Measurements from ENCODE around the gene RPH3AL. TPM values are rescaled to one million over a fixed set of nuclear protein-coding genes. Genes with fewer than 3 reads are reported as not detected.

RPH3AL gene
- total and polyA plus RNA-seq, 7 experiments from 2014 or later = 0.84 to 19.6 (median 4.3) TPM

- peaks cover 0 to 8% (median 0%) of the 10 kb centered on the region in 5 donors for H3K36me3 Mint-ChIP-seq
- H3K27ac Mint-ChIP-seq = no peak overlapping the region
- Histone ChIP-seq H3K27me3 (ENCODE audit: control insufficient read depth in 2 of 2, insufficient read depth in 2 of 2, low read length in 2 of 2) (no peaks in the 10 kb centered on the region), H3K27ac (ENCODE audit: low read depth, low read length) (no peak overlapping the region), H3K9me3 (ENCODE audit: control insufficient read depth in 2 of 3, low read length in 3 of 3) (no peaks in the 10 kb centered on the region), H3K36me3 (ENCODE audit: control insufficient read depth in 2 of 3, insufficient read depth in 3 of 3, low read length in 3 of 3) (no peaks in the 10 kb centered on the region), H3K4me1 (ENCODE audit: control insufficient read depth in 2 of 2, insufficient read depth in 2 of 2, low read length in 2 of 2) (no peaks in the 10 kb centered on the region), H3K4me3 (ENCODE audit: low read length) (no peak overlapping the region)
- ChIA-PET CTCF (no interaction called here), POLR2A (interaction anchor here (0.6 kb wide), 1 partner anchor 333 kb away, joined by 4 read pairs; no protein-coding TSS in a partner anchor)
- H3K4me1 Mint-ChIP-seq = peaks cover 0 to 16% (median 11%) of the 10 kb centered on the region in 7 donors
- no peaks in the 10 kb centered on the region for H3K9me3 Mint-ChIP-seq
- H3K27me3 Mint-ChIP-seq = peaks cover 0 to 18% (median 4%) of the 10 kb centered on the region in 5 donors
- DNase-seq (no peak), ATAC-seq (no peak)
- intact Hi-C loops (cut with micrococcal nuclease) = loop anchor here in 1 of 2 donors (5.0 kb wide), 1 partner anchor 95 kb away; no protein-coding TSS in a partner anchor
- H3K4me3 Mint-ChIP-seq = no peak overlapping the region
Observed at GRCh38 chr17:292016-292415, 60.6 kb downstream of the RPH3AL start.

DNA sequence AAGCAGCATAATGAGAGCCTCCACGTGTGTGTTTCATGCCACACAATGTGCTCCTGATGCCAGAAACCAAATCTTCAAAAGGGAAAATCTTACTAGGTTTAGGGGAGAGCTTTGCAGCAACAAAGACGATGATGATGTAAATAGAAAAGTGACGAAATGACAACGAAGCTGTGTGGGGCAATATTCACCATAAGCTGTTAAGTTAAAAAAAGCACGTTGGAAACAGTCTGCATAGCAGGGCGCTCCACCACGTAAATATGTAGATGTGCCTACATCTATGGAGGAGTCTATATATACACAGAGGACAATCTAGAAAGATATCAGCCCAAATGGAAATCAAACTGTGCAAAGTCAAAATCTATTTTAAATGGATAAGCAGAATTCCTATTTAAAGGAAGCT, 61.0 kb downstream of the RPH3AL start:
- ChIA-PET CTCF (no interaction called here), POLR2A (interaction anchor here (0.6 kb wide), 1 partner anchor 334 kb away, joined by 4 read pairs; no protein-coding TSS in a partner anchor)
- ATAC-seq = no peak
- peaks cover 0 to 16% (median 11%) of the 10 kb centered on the region in 7 donors for H3K4me1 Mint-ChIP-seq
- no peaks in the 10 kb centered on the region for H3K36me3 ChIP-seq (ENCODE audit: control insufficient read depth in 2 of 3, insufficient read depth in 3 of 3, low read length in 3 of 3)
- H3K4me3 Mint-ChIP-seq = peak overlapping the region in 1 of 10 donors; percentile 34
- intact Hi-C loops (cut with micrococcal nuclease) = loop anchor here in 1 of 2 donors (5.0 kb wide), 1 partner anchor 96 kb away; no protein-coding TSS in a partner anchor
- H3K9me3 Mint-ChIP-seq = no peaks in the 10 kb centered on the region
- no peaks in the 10 kb centered on the region for H3K4me1 ChIP-seq (ENCODE audit: control insufficient read depth in 2 of 2, insufficient read depth in 2 of 2, low read length in 2 of 2)
- no peaks in the 10 kb centered on the region for H3K27me3 ChIP-seq (ENCODE audit: control insufficient read depth in 2 of 2, insufficient read depth in 2 of 2, low read length in 2 of 2)
- H3K9me3 ChIP-seq (ENCODE audit: control insufficient read depth in 2 of 3, low read length in 3 of 3) = no peaks in the 10 kb centered on the region
- H3K27ac ChIP-seq (ENCODE audit: low read depth, low read length) = no peak overlapping the region
- no peak for DNase-seq
- no peak overlapping the region for H3K4me3 ChIP-seq (ENCODE audit: low read length)
- peaks cover 0 to 18% (median 4%) of the 10 kb centered on the region in 5 donors for H3K27me3 Mint-ChIP-seq
- H3K36me3 Mint-ChIP-seq = peaks cover 0 to 7% (median 0%) of the 10 kb centered on the region in 5 donors
- H3K27ac Mint-ChIP-seq = no peak overlapping the region

- no peak for ATAC-seq
Observed at GRCh38 chr17:290626-291025, 62.0 kb downstream of the RPH3AL start.

GRCh38 chr17:290121-290521, 62.5 kb downstream of the RPH3AL start:
- H3K4me3 ChIP-seq (ENCODE audit: low read length) = no peak overlapping the region
- ATAC-seq (no peak), DNase-seq (no peak)
- H3K27me3 ChIP-seq (ENCODE audit: control insufficient read depth in 2 of 2, insufficient read depth in 2 of 2, low read length in 2 of 2) = no peaks in the 10 kb centered on the region
- H3K27ac ChIP-seq (ENCODE audit: low read depth, low read length) = no peak overlapping the region
- CTCF ChIA-PET = no interaction called here
- POLR2A ChIA-PET = no interaction called here
- H3K4me1 ChIP-seq (ENCODE audit: control insufficient read depth in 2 of 2, insufficient read depth in 2 of 2, low read length in 2 of 2) = no peaks in the 10 kb centered on the region
- intact Hi-C loops (cut with micrococcal nuclease) = loop anchor here in 1 of 2 donors (5.0 kb wide), 1 partner anchor 97 kb away; no protein-coding TSS in a partner anchor
- H3K27ac Mint-ChIP-seq = peak overlapping the region in 1 of 9 donors; percentile 82
- H3K36me3 ChIP-seq (ENCODE audit: control insufficient read depth in 2 of 3, insufficient read depth in 3 of 3, low read length in 3 of 3) = no peaks in the 10 kb centered on the region
- H3K27me3 Mint-ChIP-seq = peaks cover 0 to 18% (median 4%) of the 10 kb centered on the region in 5 donors
- H3K9me3 ChIP-seq (ENCODE audit: control insufficient read depth in 2 of 3, low read length in 3 of 3) = no peaks in the 10 kb centered on the region
- H3K9me3 Mint-ChIP-seq = no peaks in the 10 kb centered on the region
- H3K4me1 Mint-ChIP-seq = peaks cover 0 to 16% (median 11%) of the 10 kb centered on the region in 7 donors
- H3K4me3 Mint-ChIP-seq = no peak overlapping the region
- H3K36me3 Mint-ChIP-seq = peaks cover 0 to 7% (median 0%) of the 10 kb centered on the region in 5 donors

More at GRCh38 chr17:290626-291025, 62.0 kb downstream of the RPH3AL start:
- no peaks in the 10 kb centered on the region for H3K36me3 ChIP-seq (ENCODE audit: control insufficient read depth in 2 of 3, insufficient read depth in 3 of 3, low read length in 3 of 3)
- no peak for DNase-seq
- H3K4me3 ChIP-seq (ENCODE audit: low read length) = no peak overlapping the region
- H3K27ac Mint-ChIP-seq = no peak overlapping the region
- H3K4me1 Mint-ChIP-seq = peaks cover 0 to 16% (median 11%) of the 10 kb centered on the region in 7 donors
- H3K4me3 Mint-ChIP-seq = no peak overlapping the region
- intact Hi-C loops (cut with micrococcal nuclease) = loop anchor here in 1 of 2 donors (5.0 kb wide), 1 partner anchor 97 kb away; no protein-coding TSS in a partner anchor
- H3K27ac ChIP-seq (ENCODE audit: low read depth, low read length) = no peak overlapping the region
- H3K27me3 Mint-ChIP-seq = peaks cover 0 to 18% (median 4%) of the 10 kb centered on the region in 5 donors
- POLR2A ChIA-PET = no interaction called here
- peaks cover 0 to 7% (median 0%) of the 10 kb centered on the region in 5 donors for H3K36me3 Mint-ChIP-seq
- no peaks in the 10 kb centered on the region for H3K27me3 ChIP-seq (ENCODE audit: control insufficient read depth in 2 of 2, insufficient read depth in 2 of 2, low read length in 2 of 2)
- no peaks in the 10 kb centered on the region for H3K9me3 Mint-ChIP-seq
- H3K9me3 ChIP-seq (ENCODE audit: control insufficient read depth in 2 of 3, low read length in 3 of 3) = no peaks in the 10 kb centered on the region
- no peaks in the 10 kb centered on the region for H3K4me1 ChIP-seq (ENCODE audit: control insufficient read depth in 2 of 2, insufficient read depth in 2 of 2, low read length in 2 of 2)
- CTCF ChIA-PET = no interaction called here

- H3K4me3 Mint-ChIP-seq = no peak overlapping the region
- no peaks in the 10 kb centered on the region for H3K9me3 Mint-ChIP-seq
- POLR2A ChIA-PET = no interaction called here
- no peak for DNase-seq
- Histone ChIP-seq H3K27me3 (ENCODE audit: control insufficient read depth in 2 of 2, insufficient read depth in 2 of 2, low read length in 2 of 2) (no peaks in the 10 kb centered on the region), H3K36me3 (ENCODE audit: control insufficient read depth in 2 of 3, insufficient read depth in 3 of 3, low read length in 3 of 3) (no peaks in the 10 kb centered on the region), H3K27ac (ENCODE audit: low read depth, low read length) (no peak overlapping the region), H3K4me3 (ENCODE audit: low read length) (no peak overlapping the region), H3K4me1 (ENCODE audit: control insufficient read depth in 2 of 2, insufficient read depth in 2 of 2, low read length in 2 of 2) (no peaks in the 10 kb centered on the region), H3K9me3 (ENCODE audit: control insufficient read depth in 2 of 3, low read length in 3 of 3) (no peaks in the 10 kb centered on the region)
- H3K36me3 Mint-ChIP-seq = peaks cover 0 to 7% (median 0%) of the 10 kb centered on the region in 5 donors
- H3K4me1 Mint-ChIP-seq = peaks cover 0 to 16% (median 11%) of the 10 kb centered on the region in 7 donors
- no peak for ATAC-seq
- peak overlapping the region in 3 of 9 donors; percentile 33 to 82 (median 36) for H3K27ac Mint-ChIP-seq
- H3K27me3 Mint-ChIP-seq = peaks cover 0 to 15% (median 4%) of the 10 kb centered on the region in 5 donors
- CTCF ChIA-PET = no interaction called here
- intact Hi-C loops (cut with micrococcal nuclease) = no loop called here
Observed at GRCh38 chr17:289409-289808, 63.2 kb downstream of the RPH3AL start.

GRCh38 chr17:288802-289356, 63.7 kb downstream of the RPH3AL start:
- intact Hi-C loops (cut with micrococcal nuclease) = no loop called here
- CTCF ChIA-PET = no interaction called here
- H3K4me3 Mint-ChIP-seq = no peak overlapping the region
- no peak for DNase-seq
- Histone ChIP-seq H3K27ac (ENCODE audit: low read depth, low read length) (no peak overlapping the region), H3K4me1 (ENCODE audit: control insufficient read depth in 2 of 2, insufficient read depth in 2 of 2, low read length in 2 of 2) (no peaks in the 10 kb centered on the region), H3K4me3 (ENCODE audit: low read length) (no peak overlapping the region), H3K27me3 (ENCODE audit: control insufficient read depth in 2 of 2, insufficient read depth in 2 of 2, low read length in 2 of 2) (no peaks in the 10 kb centered on the region), H3K9me3 (ENCODE audit: control insufficient read depth in 2 of 3, low read length in 3 of 3) (no peaks in the 10 kb centered on the region), H3K36me3 (ENCODE audit: control insufficient read depth in 2 of 3, insufficient read depth in 3 of 3, low read length in 3 of 3) (no peaks in the 10 kb centered on the region)
- POLR2A ChIA-PET = no interaction called here
- H3K9me3 Mint-ChIP-seq = no peaks in the 10 kb centered on the region
- H3K27me3 Mint-ChIP-seq = peaks cover 0 to 11% (median 4%) of the 10 kb centered on the region in 5 donors
- H3K4me1 Mint-ChIP-seq = peaks cover 0 to 16% (median 11%) of the 10 kb centered on the region in 7 donors
- peaks cover 0 to 7% (median 0%) of the 10 kb centered on the region in 5 donors for H3K36me3 Mint-ChIP-seq
- H3K27ac Mint-ChIP-seq = peak overlapping the region in 1 of 9 donors; percentile 36
- ATAC-seq = no peak

DNA sequence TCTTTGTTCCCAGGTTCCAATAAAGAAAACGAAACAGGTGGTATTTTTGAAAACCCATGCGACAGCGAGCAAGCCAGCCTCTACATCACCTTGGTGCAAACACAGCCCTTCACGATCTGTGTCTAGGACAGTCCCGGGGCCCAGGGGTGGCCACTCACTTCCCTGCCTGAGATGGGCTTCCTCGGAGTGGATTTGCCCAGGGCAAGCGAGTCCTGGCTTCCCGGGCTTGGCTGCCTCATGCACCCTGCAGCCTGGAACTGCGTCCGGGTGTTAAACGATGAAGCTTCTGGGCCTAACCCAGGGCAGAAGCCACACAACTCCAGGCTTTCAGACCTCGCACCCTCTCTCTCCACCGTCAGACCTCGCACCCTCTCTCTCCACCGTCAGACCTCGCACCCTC, 66.0 kb downstream of the RPH3AL start:
- no peak overlapping the region for H3K27ac ChIP-seq (ENCODE audit: low read depth, low read length)
- ChIA-PET POLR2A (no interaction called here), CTCF (no interaction called here)
- H3K27me3 ChIP-seq (ENCODE audit: control insufficient read depth in 2 of 2, insufficient read depth in 2 of 2, low read length in 2 of 2) = no peaks in the 10 kb centered on the region
- no peaks in the 10 kb centered on the region for H3K9me3 Mint-ChIP-seq
- no peaks in the 10 kb centered on the region for H3K27me3 Mint-ChIP-seq
- peaks cover 0 to 4% (median 0%) of the 10 kb centered on the region in 5 donors for H3K36me3 Mint-ChIP-seq
- intact Hi-C loops (cut with micrococcal nuclease) = no loop called here
- H3K27ac Mint-ChIP-seq = no peak overlapping the region
- ATAC-seq (no peak), DNase-seq (no peak)
- no peak overlapping the region for H3K4me3 Mint-ChIP-seq
- no peaks in the 10 kb centered on the region for H3K36me3 ChIP-seq (ENCODE audit: control insufficient read depth in 2 of 3, insufficient read depth in 3 of 3, low read length in 3 of 3)
- H3K4me1 ChIP-seq (ENCODE audit: control insufficient read depth in 2 of 2, insufficient read depth in 2 of 2, low read length in 2 of 2) = no peaks in the 10 kb centered on the region
- H3K9me3 ChIP-seq (ENCODE audit: control insufficient read depth in 2 of 3, low read length in 3 of 3) = no peaks in the 10 kb centered on the region
- H3K4me3 ChIP-seq (ENCODE audit: low read length) = no peak overlapping the region
- H3K4me1 Mint-ChIP-seq = peaks cover 0 to 4% (median 0%) of the 10 kb centered on the region in 7 donors
